GM12864 (cell line): ENCODE data around the gene TEX22.

Source experiments
- DNase-seq: peaks from one replicate; pipeline ENCODE4 v3.0.0-alpha.2; 2011; ENCODE audit warnings: low read depth
- H3K4me3 ChIP-seq: 2 replicates; pipeline ENCODE4 v1.5.1; 2011; ENCODE audit warnings: mild to moderate bottlenecking, low read depth, low read length, control low read depth
- CTCF ChIP-seq: IDR thresholded peaks from 2 replicates; pipeline ENCODE4 v1.5.1; 2011; ENCODE audit warnings: low read depth, mild to moderate bottlenecking, moderate library complexity, low read length, control low read depth, inconsistent platforms; ENCODE audit errors: missing control alignments

The TEX22 gene

DNA sequence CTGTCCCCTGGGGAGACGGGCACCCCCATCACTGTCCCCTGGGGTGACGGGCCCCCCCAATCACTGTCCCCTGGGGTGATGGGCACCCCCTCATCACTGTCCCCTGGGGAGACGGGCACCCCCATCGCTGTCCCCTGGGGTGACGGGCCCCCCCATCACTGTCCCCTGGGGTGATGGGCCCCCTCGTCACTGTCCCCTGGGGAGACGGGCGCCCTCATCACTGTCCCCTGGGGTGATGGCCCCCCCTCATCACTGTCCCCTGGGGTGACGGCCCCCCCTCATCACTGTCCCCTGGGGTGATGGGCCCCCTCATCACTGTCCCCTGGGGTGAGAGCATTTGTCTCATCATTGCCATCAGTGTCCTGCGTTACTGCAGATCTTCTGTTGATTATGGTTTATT, 45.2 kb upstream of the TEX22 start:
- no peak overlapping the region for H3K4me3 ChIP-seq
- no peak for DNase-seq
- no peak for TF ChIP-seq CTCF

- H3K4me3 ChIP-seq, result no peak overlapping the region
- TF ChIP-seq CTCF, result no peak
- DNase-seq, result no peak
Observed at GRCh38 chr14:105354541-105354940, 43.8 kb upstream of the TEX22 start.

- no peak for TF ChIP-seq CTCF
- DNase-seq, result no peak
- H3K4me3 ChIP-seq, result no peak overlapping the region
Observed at GRCh38 chr14:105355049-105355575, 43.2 kb upstream of the TEX22 start.

DNA sequence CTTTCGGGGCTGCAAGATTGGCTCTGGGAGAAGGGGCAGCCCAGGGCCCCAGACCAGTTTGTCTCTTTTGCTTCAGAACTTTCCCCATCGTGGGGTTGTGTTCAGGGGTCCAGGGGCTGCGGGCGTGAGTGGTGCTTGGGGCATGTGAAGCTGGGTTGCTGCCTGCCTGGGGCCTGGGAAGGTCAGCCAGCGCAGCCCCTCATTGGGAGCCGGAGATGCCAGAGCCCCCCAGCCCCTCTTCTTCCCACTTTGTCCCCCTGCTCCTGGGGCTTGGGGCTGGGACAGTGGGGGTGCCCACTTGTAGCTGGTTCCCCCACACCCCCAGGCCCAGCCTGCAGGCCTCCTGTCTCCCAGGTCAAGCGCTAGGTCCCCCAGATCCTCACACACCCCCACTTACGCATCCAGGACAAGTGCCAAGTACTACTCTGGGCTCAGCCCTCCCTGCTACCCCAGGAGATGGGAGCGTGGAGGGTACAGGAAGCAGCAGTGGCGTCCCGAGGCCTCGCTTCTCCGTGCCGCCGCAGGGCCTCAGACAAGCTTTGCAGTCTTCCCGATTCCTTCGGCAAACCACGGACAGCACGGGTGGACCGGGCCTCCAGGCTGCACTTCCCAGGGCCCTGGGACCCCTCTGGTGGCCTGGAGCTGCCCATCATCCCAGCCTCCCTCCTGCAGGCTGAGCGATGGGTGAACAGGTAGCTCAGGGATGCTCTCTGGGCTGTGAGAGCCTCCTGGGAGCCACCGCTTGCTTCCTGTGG, 42.3 kb upstream of the TEX22 start:
- TF ChIP-seq CTCF, result no peak
- no peak for DNase-seq
- H3K4me3 ChIP-seq, result no peak overlapping the region

- no peak overlapping the region for H3K4me3 ChIP-seq
- TF ChIP-seq CTCF, result no peak
- no peak for DNase-seq
Observed at GRCh38 chr14:105356927-105357326, 41.4 kb upstream of the TEX22 start.

GRCh38 chr14:105357626-105358025, 40.7 kb upstream of the TEX22 start:
- TF ChIP-seq CTCF, result no peak

More at GRCh38 chr14:105357626-105358025, 40.7 kb upstream of the TEX22 start:
- DNase-seq, result no peak
- H3K4me3 ChIP-seq, result no peak overlapping the region
